ENCODE data around the gene NANOS3. TPM values are rescaled to one million over a fixed set of nuclear protein-coding genes. Genes with fewer than 3 reads are reported as not detected.

The NANOS3 gene
- total RNA-seq, 1 experiment from 2014 or later = 1.2 TPM

- no peak for DNase-seq
- H3K4me3 Mint-ChIP-seq (ENCODE audit: low read depth, unreplicated experiment) = no peak overlapping the region
- H3K27ac Mint-ChIP-seq (ENCODE audit: unreplicated experiment) = no peak overlapping the region
- intact Hi-C loops (cut with micrococcal nuclease; ENCODE audit: unreplicated experiment) = no loop called here
- CTCF ChIA-PET = interaction anchor here (1.0 kb wide), 1 partner anchor 9 kb away, joined by 3 read pairs; the partner anchor contains the start of genes BRME1 and CC2D1A
- no TSS peak for BruUV-seq (replicated peaks)
- H3K27me3 Mint-ChIP-seq (ENCODE audit: unreplicated experiment) = no peaks in the 10 kb centered on the region
- no peaks in the 10 kb centered on the region for H3K9me3 Mint-ChIP-seq (ENCODE audit: low read depth, unreplicated experiment)
- H3K36me3 Mint-ChIP-seq (ENCODE audit: insufficient read depth, unreplicated experiment) = peaks cover 19% of the 10 kb centered on the region
- H3K4me1 Mint-ChIP-seq (ENCODE audit: low read depth, unreplicated experiment) = no peaks in the 10 kb centered on the region
- TF ChIP-seq, protein P1, sequence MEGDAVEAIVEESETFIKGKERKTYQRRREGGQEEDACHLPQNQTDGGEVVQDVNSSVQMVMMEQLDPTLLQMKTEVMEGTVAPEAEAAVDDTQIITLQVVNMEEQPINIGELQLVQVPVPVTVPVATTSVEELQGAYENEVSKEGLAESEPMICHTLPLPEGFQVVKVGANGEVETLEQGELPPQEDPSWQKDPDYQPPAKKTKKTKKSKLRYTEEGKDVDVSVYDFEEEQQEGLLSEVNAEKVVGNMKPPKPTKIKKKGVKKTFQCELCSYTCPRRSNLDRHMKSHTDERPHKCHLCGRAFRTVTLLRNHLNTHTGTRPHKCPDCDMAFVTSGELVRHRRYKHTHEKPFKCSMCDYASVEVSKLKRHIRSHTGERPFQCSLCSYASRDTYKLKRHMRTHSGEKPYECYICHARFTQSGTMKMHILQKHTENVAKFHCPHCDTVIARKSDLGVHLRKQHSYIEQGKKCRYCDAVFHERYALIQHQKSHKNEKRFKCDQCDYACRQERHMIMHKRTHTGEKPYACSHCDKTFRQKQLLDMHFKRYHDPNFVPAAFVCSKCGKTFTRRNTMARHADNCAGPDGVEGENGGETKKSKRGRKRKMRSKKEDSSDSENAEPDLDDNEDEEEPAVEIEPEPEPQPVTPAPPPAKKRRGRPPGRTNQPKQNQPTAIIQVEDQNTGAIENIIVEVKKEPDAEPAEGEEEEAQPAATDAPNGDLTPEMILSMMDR (IDR thresholded peaks at IDR 0.05; ENCODE audit: unreplicated experiment) = no peak
Observed at GRCh38 chr19:13914777-13915176, 37.8 kb downstream of the NANOS3 start.

DNA sequence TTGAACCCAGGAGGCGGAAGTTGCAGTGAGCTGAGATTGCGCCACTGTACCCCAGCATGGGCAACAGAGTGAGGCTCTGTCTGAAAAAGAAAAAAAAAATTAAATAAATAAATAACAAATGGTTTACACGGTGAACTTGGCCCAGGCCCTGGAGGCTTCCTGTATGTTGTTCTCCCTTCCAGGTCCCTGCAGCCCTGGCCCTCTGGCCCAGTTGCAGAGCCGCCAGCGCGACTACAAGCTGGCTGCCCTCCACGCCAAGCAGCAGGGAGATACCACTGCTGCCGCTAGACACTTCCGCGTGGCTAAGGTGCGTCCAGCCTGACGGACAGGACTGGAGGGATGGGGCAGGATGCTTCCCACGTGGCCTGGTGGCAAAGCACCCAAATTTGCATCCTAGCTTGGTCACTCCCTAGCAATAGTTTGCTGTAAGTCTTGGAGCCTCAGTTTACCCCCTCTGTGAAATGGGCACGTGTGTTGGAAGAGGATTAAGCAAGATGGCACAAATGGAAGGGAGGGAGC, 41.0 kb downstream of the NANOS3 start:
- peaks cover 26% of the 10 kb centered on the region for H3K36me3 Mint-ChIP-seq (ENCODE audit: insufficient read depth, unreplicated experiment)
- H3K9me3 Mint-ChIP-seq (ENCODE audit: low read depth, unreplicated experiment) = no peaks in the 10 kb centered on the region
- no peaks in the 10 kb centered on the region for H3K4me1 Mint-ChIP-seq (ENCODE audit: low read depth, unreplicated experiment)
- no peak for DNase-seq
- CTCF ChIA-PET = no interaction called here
- no TSS peak for BruUV-seq (replicated peaks)
- no peak overlapping the region for H3K4me3 Mint-ChIP-seq (ENCODE audit: low read depth, unreplicated experiment)
- TF ChIP-seq, protein P1 (IDR thresholded peaks at IDR 0.05; ENCODE audit: unreplicated experiment) = no peak
- no peak overlapping the region for H3K27ac Mint-ChIP-seq (ENCODE audit: unreplicated experiment)
- intact Hi-C loops (cut with micrococcal nuclease; ENCODE audit: unreplicated experiment) = no loop called here
- H3K27me3 Mint-ChIP-seq (ENCODE audit: unreplicated experiment) = no peaks in the 10 kb centered on the region

GRCh38 chr19:13918726-13919411, 41.9 kb downstream of the NANOS3 start:
- Mint-ChIP-seq H3K4me1 (ENCODE audit: low read depth, unreplicated experiment) (no peaks in the 10 kb centered on the region), H3K27me3 (ENCODE audit: unreplicated experiment) (no peaks in the 10 kb centered on the region), H3K27ac (ENCODE audit: unreplicated experiment) (no peak overlapping the region), H3K9me3 (ENCODE audit: low read depth, unreplicated experiment) (no peaks in the 10 kb centered on the region), H3K4me3 (ENCODE audit: low read depth, unreplicated experiment) (no peak overlapping the region), H3K36me3 (ENCODE audit: insufficient read depth, unreplicated experiment) (peaks cover 22% of the 10 kb centered on the region)
- CTCF ChIA-PET = no interaction called here
- TF ChIP-seq, protein P1 (IDR thresholded peaks at IDR 0.05; ENCODE audit: unreplicated experiment) = no peak
- no TSS peak for BruUV-seq (replicated peaks)
- DNase-seq = no peak
- intact Hi-C loops (cut with micrococcal nuclease; ENCODE audit: unreplicated experiment) = no loop called here

DNA sequence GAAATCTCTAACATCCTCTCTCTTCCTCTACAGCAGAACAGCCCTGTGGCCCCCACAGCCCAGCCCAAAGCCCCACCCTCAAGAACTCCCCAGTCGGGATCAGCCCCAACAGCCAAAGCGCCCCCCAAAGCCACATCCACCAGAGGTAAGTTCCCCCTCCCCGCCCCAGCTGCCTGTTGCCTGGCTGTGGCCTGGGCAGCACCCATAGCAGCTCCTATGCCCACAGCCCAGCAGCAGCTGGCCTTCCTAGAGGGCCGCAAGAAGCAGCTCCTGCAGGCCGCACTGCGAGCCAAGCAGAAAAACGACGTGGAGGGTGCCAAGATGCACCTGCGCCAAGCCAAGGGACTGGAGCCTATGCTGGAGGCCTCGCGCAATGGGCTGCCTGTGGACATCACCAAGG, 43.6 kb downstream of the NANOS3 start:
- peaks cover 28% of the 10 kb centered on the region for H3K36me3 Mint-ChIP-seq (ENCODE audit: insufficient read depth, unreplicated experiment)

More for the DNA sequence above, 43.6 kb downstream of the NANOS3 start:
- TF ChIP-seq, protein P1 (IDR thresholded peaks at IDR 0.05; ENCODE audit: unreplicated experiment) = no peak
- intact Hi-C loops (cut with micrococcal nuclease; ENCODE audit: unreplicated experiment) = no loop called here
- CTCF ChIA-PET = no interaction called here
- no TSS peak for BruUV-seq (replicated peaks)
- DNase-seq = no peak
- no peaks in the 10 kb centered on the region for H3K9me3 Mint-ChIP-seq (ENCODE audit: low read depth, unreplicated experiment)
- H3K4me1 Mint-ChIP-seq (ENCODE audit: low read depth, unreplicated experiment) = no peaks in the 10 kb centered on the region
- no peak overlapping the region for H3K4me3 Mint-ChIP-seq (ENCODE audit: low read depth, unreplicated experiment)
- no peaks in the 10 kb centered on the region for H3K27me3 Mint-ChIP-seq (ENCODE audit: unreplicated experiment)
- H3K27ac Mint-ChIP-seq (ENCODE audit: unreplicated experiment) = no peak overlapping the region
